HFFc6 (cell line): ENCODE data around the gene CNR1. TPM values are rescaled to one million over a fixed set of nuclear protein-coding genes. Genes with fewer than 3 reads are reported as not detected.
"Not testable (repeated sequence)": the region's sequence is repeated elsewhere in the genome, so short reads cannot be mapped to it uniquely, and the experiment has no call there.

Experiments
- DNase-seq: peaks from one replicate; pipeline ENCODE4 v3.0.0-alpha.2; 2018
- H3K27ac Mint-ChIP-seq: 2 replicates; pipeline ENCODE4 v1.8.0; 2020; ENCODE audit warnings: mild to moderate bottlenecking, mixed read lengths
- H3K27me3 Mint-ChIP-seq: 2 replicates; pipeline ENCODE4 v1.8.0; 2021; ENCODE audit warnings: mild to moderate bottlenecking, moderate library complexity, mixed read lengths; ENCODE audit not compliant: insufficient read depth
- H3K36me3 Mint-ChIP-seq: 2 replicates; pipeline ENCODE4 v1.8.0; 2021; ENCODE audit warnings: low read depth, mixed read lengths
- H3K4me1 Mint-ChIP-seq: 2 replicates; pipeline ENCODE4 v1.8.0; 2020; ENCODE audit warnings: low read depth, mixed read lengths
- H3K4me3 Mint-ChIP-seq: 2 replicates; pipeline ENCODE4 v1.8.0; 2020; ENCODE audit warnings: mild to moderate bottlenecking, moderate library complexity, mixed read lengths
- H3K9me3 Mint-ChIP-seq: 2 replicates; pipeline ENCODE4 v1.8.0; 2020; ENCODE audit warnings: mild to moderate bottlenecking, mixed read lengths
- CTCF ChIP-seq: fragments of 200-600 bp; sonication (generic); IDR thresholded peaks from 2 replicates; pipeline ENCODE4 v1.5.0; 2021; ENCODE audit warnings: antibody characterized with exemption, mild to moderate bottlenecking
- long read RNA-seq: library from polyadenylated mRNA; unstranded; transcript quantifications from one replicate; pipeline ENCODE4 v2.0.0, GENCODE V29; 2019
- total RNA-seq, 6 experiments: library from RNA; stranded (reverse); fragmentation: NEBNext Ultra II Directional; extraction: Animal tissue kit (Norgen Biotek cat#: 25700); gene quantifications; 2 replicates in 1 of 6; 3 replicates in 5 of 6; pipeline ENCODE4 v1.2.3, GENCODE V29; 2021

CNR1 gene
- total RNA-seq, result not detected
- long read RNA-seq, result 0 reads

GRCh38 chr6:88165844-88166492 is at the start of gene CNR1:
Gene CNR1 (minus strand): TSS chr6:88166347. CDS start chr6:88145274, 21,073 bp downstream.
- Mint-ChIP-seq H3K27ac (no peak within 1 kb of the TSS), H3K9me3 (peaks cover 10% of the 10 kb centered on the region; the same call in 1 of the 2 replicates)
- TF ChIP-seq CTCF, result no peak

GRCh38 chr6:88211446-88211845 is 45.3 kb upstream of the CNR1 start:
- no peak overlapping the region for H3K4me3 Mint-ChIP-seq
- peaks cover 1% of the 10 kb centered on the region for H3K27me3 Mint-ChIP-seq
- no peaks in the 10 kb centered on the region for H3K36me3 Mint-ChIP-seq
- no peak for TF ChIP-seq CTCF
- DNase-seq, result no peak
- H3K9me3 Mint-ChIP-seq, result peaks cover 8% of the 10 kb centered on the region
- no peaks in the 10 kb centered on the region for H3K4me1 Mint-ChIP-seq
- no peak overlapping the region for H3K27ac Mint-ChIP-seq

More at GRCh38 chr6:88165844-88166492, at the start of gene CNR1:
- DNase-seq, result no peak
- Mint-ChIP-seq H3K27me3 (peaks cover 20% of the 10 kb centered on the region; the same call in 1 of the 2 replicates), H3K4me1 (peaks cover 5% of the 10 kb centered on the region; the same call in 1 of the 2 replicates), H3K36me3 (peaks cover 7% of the 10 kb centered on the region; the same call in 1 of the 2 replicates), H3K4me3 (peak within 1 kb of the TSS; percentile 41)

GRCh38 chr6:88209301-88209700 is 43.2 kb upstream of the CNR1 start:
- Mint-ChIP-seq H3K36me3 (no peaks in the 10 kb centered on the region), H3K4me1 (no peaks in the 10 kb centered on the region), H3K4me3 (no peak overlapping the region), H3K9me3 (peaks cover 17% of the 10 kb centered on the region), H3K27me3 (no peaks in the 10 kb centered on the region; the same call in none of the 2 replicates), H3K27ac (no peak overlapping the region)
- DNase-seq, result no peak
- no peak for TF ChIP-seq CTCF

GRCh38 chr6:88208726-88209125 is 42.6 kb upstream of the CNR1 start:
- H3K27me3 Mint-ChIP-seq, result no peaks in the 10 kb centered on the region; the same call in none of the 2 replicates
- peaks cover 22% of the 10 kb centered on the region for H3K9me3 Mint-ChIP-seq
- no peak for TF ChIP-seq CTCF
- no peaks in the 10 kb centered on the region for H3K4me1 Mint-ChIP-seq
- no peak overlapping the region for H3K4me3 Mint-ChIP-seq
- H3K36me3 Mint-ChIP-seq, result no peaks in the 10 kb centered on the region
- DNase-seq, result no peak
- H3K27ac Mint-ChIP-seq, result no peak overlapping the region

- not testable (repeated sequence) for H3K4me3 Mint-ChIP-seq, H3K27me3 Mint-ChIP-seq, H3K36me3 Mint-ChIP-seq, H3K27ac Mint-ChIP-seq, DNase-seq, H3K4me1 Mint-ChIP-seq
- H3K9me3 Mint-ChIP-seq, result peaks cover 36% of the 10 kb centered on the region
Measured at GRCh38 chr6:88201734-88202133, 35.6 kb upstream of the CNR1 start.

GRCh38 chr6:88184921-88185320 is 18.8 kb upstream of the CNR1 start:
- no peak overlapping the region for H3K27ac Mint-ChIP-seq
- DNase-seq, result no peak
- H3K9me3 Mint-ChIP-seq, result peaks cover 8% of the 10 kb centered on the region
- no peaks in the 10 kb centered on the region; the same call in 1 of the 2 replicates for H3K27me3 Mint-ChIP-seq
- H3K4me3 Mint-ChIP-seq, result no peak overlapping the region
- TF ChIP-seq CTCF, result no peak
- no peaks in the 10 kb centered on the region for H3K4me1 Mint-ChIP-seq
- no peaks in the 10 kb centered on the region for H3K36me3 Mint-ChIP-seq
